ENCODE measurements around the gene GPR65. TPM values are rescaled to one million over a fixed set of nuclear protein-coding genes. Genes with fewer than 3 reads are reported as not detected.

GPR65 gene
- total RNA-seq, 4 donors from 2014 or later: 0.44 to 1.3 (median 0.70) TPM

DNA sequence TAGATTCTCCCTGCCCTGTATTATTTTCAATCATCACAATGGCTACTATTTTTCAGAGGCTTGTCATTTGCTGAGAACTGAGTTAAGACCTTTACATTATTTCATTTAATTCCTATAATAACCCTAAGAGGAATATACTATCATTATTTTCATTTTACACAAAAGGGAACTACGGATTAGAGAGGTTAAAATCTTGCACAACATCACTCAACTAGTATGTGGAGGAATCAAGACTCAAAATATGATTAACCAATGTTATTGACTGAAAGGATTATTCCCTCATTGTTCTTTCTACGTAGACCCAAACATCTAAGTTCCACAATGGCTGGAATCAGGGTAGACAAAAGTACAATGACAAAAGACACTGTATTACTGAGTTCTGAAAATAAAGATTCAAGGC is 45.0 kb downstream of the GPR65 start:
- TF ChIP-seq POLR2A (IDR thresholded peaks at IDR 0.05) (no peak), CTCF (IDR thresholded peaks at IDR 0.05) (no peak)
- intact Hi-C loops (cut with DNase I): no loop called here
- WGBS, 2 donors: 54 to 58% methylated on average over 2 of the region's 2 CpGs
- no peaks in the 10 kb centered on the region for H3K4me1 ChIP-seq
- H3K27me3 ChIP-seq: no peaks in the 10 kb centered on the region
- H3K4me3 ChIP-seq (replicated peaks in 1 of 3): no peak overlapping the region
- no peaks in the 10 kb centered on the region for H3K9me3 ChIP-seq
- no peaks in the 10 kb centered on the region for H3K36me3 ChIP-seq
- no peak for DNase-seq
- no peak overlapping the region for H3K27ac ChIP-seq

- intact Hi-C loops (cut with DNase I): no loop called here
- H3K36me3 ChIP-seq: no peaks in the 10 kb centered on the region
- no peak overlapping the region for H3K4me3 ChIP-seq (replicated peaks in 1 of 3)
- H3K27me3 ChIP-seq: no peaks in the 10 kb centered on the region
- DNase-seq: no peak
- no peaks in the 10 kb centered on the region for H3K9me3 ChIP-seq
- H3K4me1 ChIP-seq: no peaks in the 10 kb centered on the region
- TF ChIP-seq CTCF (IDR thresholded peaks at IDR 0.05) (no peak), POLR2A (IDR thresholded peaks at IDR 0.05) (no peak)
- WGBS, 2 donors: 83 to 92% methylated on average over 3 of the region's 3 CpGs
- no peak overlapping the region for H3K27ac ChIP-seq
Observed at GRCh38 chr14:88060576-88060975, 55.6 kb downstream of the GPR65 start.

DNA sequence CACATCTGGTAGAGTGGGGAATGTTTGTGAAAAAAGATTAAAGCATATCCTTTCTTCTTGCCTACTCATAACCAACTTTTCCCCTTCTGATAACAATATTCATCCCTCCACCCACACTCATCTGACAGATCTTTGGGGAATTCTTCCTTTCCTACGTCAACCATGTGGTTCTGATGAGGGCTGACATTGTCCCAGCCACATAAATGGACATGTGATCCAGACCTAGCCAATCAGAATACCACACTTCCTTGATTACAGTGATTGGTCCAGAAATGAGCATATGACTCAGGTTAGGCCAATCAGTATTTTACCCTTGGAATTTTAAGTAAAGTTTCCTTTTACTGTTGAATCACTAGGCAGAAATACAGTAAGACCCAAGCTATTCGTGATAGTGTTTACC is 58.9 kb downstream of the GPR65 start:
- no peak for DNase-seq
- Histone ChIP-seq H3K4me1 (no peaks in the 10 kb centered on the region), H3K27me3 (no peaks in the 10 kb centered on the region), H3K36me3 (no peaks in the 10 kb centered on the region), H3K27ac (no peak overlapping the region), H3K4me3 (replicated peaks in 1 of 3) (no peak overlapping the region), H3K9me3 (no peaks in the 10 kb centered on the region)
- intact Hi-C loops (cut with DNase I): no loop called here
- no peak for TF ChIP-seq CTCF (IDR thresholded peaks at IDR 0.05)
- TF ChIP-seq POLR2A (IDR thresholded peaks at IDR 0.05): no peak
- WGBS, 2 donors: 70 to 81% methylated on average over 2 of the region's 2 CpGs

Small RNAs within 50 kb of the gene (small RNA-seq; reads per million reads assigned to genes)
- not detected for gene RNU6-835P

Other genes with a start within 250 kb of the GPR65 start
- 10 to 100 TPM; 30.9 to 68.5 (median 43.3) TPM for gene GALC, start 12.0 kb upstream of the GPR65 start, total RNA-seq

Measured in thyroid gland (tissue), 4 donors.